Measurements from ENCODE around the gene GALNT7.

The GALNT7 gene

GRCh38 chr4:173235050-173235449, 66.4 kb downstream of the GALNT7 start:
- Histone ChIP-seq H3K4me3 (ENCODE audit: low read depth, low read length) (no peak overlapping the region), H3K27me3 (replicated peaks) (no peaks in the 10 kb centered on the region), H3K36me3 (replicated peaks) (no peaks in the 10 kb centered on the region), H3K27ac (no peak overlapping the region)
- TF ChIP-seq CTCF (IDR thresholded peaks at IDR 0.05; ENCODE audit: low read depth, low read length, missing control alignments), result no peak
- in situ Hi-C loops (cut with HindIII; ENCODE audit: low pct_ligation_motif_present, low sequenced_read_pairs), result no loop called here
- no peak for DNase-seq

- Histone ChIP-seq H3K27me3 (replicated peaks) (no peaks in the 10 kb centered on the region), H3K4me3 (ENCODE audit: low read depth, low read length) (no peak overlapping the region), H3K36me3 (replicated peaks) (no peaks in the 10 kb centered on the region), H3K27ac (no peak overlapping the region)
- no peak for DNase-seq
- in situ Hi-C loops (cut with HindIII; ENCODE audit: low pct_ligation_motif_present, low sequenced_read_pairs), result no loop called here
- TF ChIP-seq CTCF (IDR thresholded peaks at IDR 0.05; ENCODE audit: low read depth, low read length, missing control alignments), result no peak
Observed at GRCh38 chr4:173236301-173236700, 67.7 kb downstream of the GALNT7 start.

- Histone ChIP-seq H3K27ac (no peak overlapping the region), H3K36me3 (replicated peaks) (no peaks in the 10 kb centered on the region), H3K4me3 (ENCODE audit: low read depth, low read length) (no peak overlapping the region), H3K27me3 (replicated peaks) (no peaks in the 10 kb centered on the region)
- in situ Hi-C loops (cut with HindIII; ENCODE audit: low pct_ligation_motif_present, low sequenced_read_pairs), result no loop called here
- DNase-seq, result no peak
- TF ChIP-seq CTCF (IDR thresholded peaks at IDR 0.05; ENCODE audit: low read depth, low read length, missing control alignments), result no peak
Observed at GRCh38 chr4:173237152-173237551, 68.5 kb downstream of the GALNT7 start.

- no peaks in the 10 kb centered on the region for H3K27me3 ChIP-seq (replicated peaks)
- in situ Hi-C loops (cut with HindIII; ENCODE audit: low pct_ligation_motif_present, low sequenced_read_pairs), result no loop called here
- no peak overlapping the region for H3K27ac ChIP-seq
- TF ChIP-seq CTCF (IDR thresholded peaks at IDR 0.05; ENCODE audit: low read depth, low read length, missing control alignments), result no peak
- no peak for DNase-seq
- no peaks in the 10 kb centered on the region for H3K36me3 ChIP-seq (replicated peaks)
- H3K4me3 ChIP-seq (ENCODE audit: low read depth, low read length), result no peak overlapping the region
Observed at GRCh38 chr4:173237762-173238161, 69.2 kb downstream of the GALNT7 start.

- H3K36me3 ChIP-seq (replicated peaks), result no peaks in the 10 kb centered on the region
- H3K27me3 ChIP-seq (replicated peaks), result no peaks in the 10 kb centered on the region
- in situ Hi-C loops (cut with HindIII; ENCODE audit: low pct_ligation_motif_present, low sequenced_read_pairs), result no loop called here
- no peak overlapping the region for H3K4me3 ChIP-seq (ENCODE audit: low read depth, low read length)
- DNase-seq, result no peak
- no peak overlapping the region for H3K27ac ChIP-seq
- no peak for TF ChIP-seq CTCF (IDR thresholded peaks at IDR 0.05; ENCODE audit: low read depth, low read length, missing control alignments)
Observed at GRCh38 chr4:173240696-173241095, 72.1 kb downstream of the GALNT7 start.

GRCh38 chr4:173242466-173243250, 74.0 kb downstream of the GALNT7 start:
- H3K27ac ChIP-seq, result peak overlapping the region; percentile 61
- no peaks in the 10 kb centered on the region for H3K36me3 ChIP-seq (replicated peaks)
- in situ Hi-C loops (cut with HindIII; ENCODE audit: low pct_ligation_motif_present, low sequenced_read_pairs), result no loop called here
- TF ChIP-seq CTCF (IDR thresholded peaks at IDR 0.05; ENCODE audit: low read depth, low read length, missing control alignments), result no peak
- H3K4me3 ChIP-seq (ENCODE audit: low read depth, low read length), result no peak overlapping the region
- H3K27me3 ChIP-seq (replicated peaks), result no peaks in the 10 kb centered on the region
- no peak for DNase-seq

Data from brain microvascular endothelial cell (primary cell).